Endothelial cell of umbilical vein (primary cell): ENCODE data around the gene SPTLC1. TPM values are rescaled to one million over a fixed set of nuclear protein-coding genes. Genes with fewer than 3 reads are reported as not detected.

ENCODE experiments used
- BruUV-seq: library from RNA; stranded (reverse); fragments of 400-500 nt; replicated peaks from 2 replicates; lab custom pipeline; 2021; lab: Mats Ljungman, UMichigan
- CTCF ChIA-PET: fragments of 300-600, 350-600 bp; sonication (Branson Sonifier 250); formaldehyde crosslinking; loops from one replicate; lab custom pipeline; 2021; ENCODE audit warnings: antibody characterized with exemption, inconsistent platforms; lab: Charles Lee
- POLR2A ChIA-PET: fragments of 300-600, 350-600 bp; sonication (Branson Sonifier 250); formaldehyde crosslinking; loops from one replicate; lab custom pipeline; 2021; ENCODE audit warnings: antibody characterized with exemption, inconsistent platforms; lab: Charles Lee
- DNase-seq: peaks from one replicate; pipeline ENCODE4 v3.0.0-alpha.2; 2011; ENCODE audit warnings: low read depth, low spot score
- FAIRE-seq: peaks from 2 replicates; lab custom pipeline; 2011; peaks lifted over from hg19 to GRCh38; lab: Jason Lieb, UNC
- H2AFZ ChIP-seq: 2 replicates; pipeline ENCODE4 v1.6.0; 2012; ENCODE audit warnings: low read depth, low read length, control low read depth, inconsistent platforms
- H3K27ac ChIP-seq: 2 replicates; pipeline ENCODE4 v1.5.1; 2011; ENCODE audit warnings: low read depth, mild to moderate bottlenecking, control low read depth, low read length, moderate library complexity; ENCODE audit not compliant: insufficient read depth
- H3K27me3 ChIP-seq, 2 experiments: 2 replicates each; pipeline versions ENCODE4 v1.6.0 to v1.6.1; 2011; ENCODE audit warnings: low read length in 2 of 2, mixed read lengths in 1 of 2; ENCODE audit not compliant: control insufficient read depth in 2 of 2, insufficient read depth in 2 of 2
- H3K36me3 ChIP-seq, 2 experiments: 2 replicates in 1 of 2; 3 replicates in 1 of 2; pipeline ENCODE4 v1.5.1; 2011; ENCODE audit warnings: low read length in 2 of 2, mild to moderate bottlenecking in 1 of 2, moderate library complexity in 1 of 2; ENCODE audit not compliant: control insufficient read depth in 2 of 2, insufficient read depth in 2 of 2; ENCODE audit errors: extremely low read depth in 1 of 2
- H3K4me1 ChIP-seq: 3 replicates; pipeline ENCODE4 v1.5.1; 2011; ENCODE audit warnings: mild to moderate bottlenecking, low read length; ENCODE audit not compliant: control insufficient read depth, insufficient read depth; ENCODE audit errors: extremely low read depth
- H3K4me2 ChIP-seq: 2 replicates; pipeline ENCODE4 v1.6.1; 2011; ENCODE audit warnings: low read length, control low read depth, mixed read lengths; ENCODE audit not compliant: insufficient read depth
- H3K4me3 ChIP-seq, 3 experiments: fragments of 200-600 bp in 1 of 3; sonication (generic), shearing (Covaris generic) in 1 of 3; replicated peaks in 1 of 3; 2 replicates each; pipeline ENCODE4 v1.5.1; 2011 to 2016; ENCODE audit warnings: control low read depth in 3 of 3, low read length in 3 of 3, mild to moderate bottlenecking in 2 of 3, inconsistent platforms in 1 of 3, low read depth in 1 of 3, moderate library complexity in 1 of 3; ENCODE audit not compliant: insufficient read depth in 1 of 3
- H3K79me2 ChIP-seq: 2 replicates; pipeline ENCODE4 v1.6.0; 2012; ENCODE audit warnings: low read length, inconsistent platforms; ENCODE audit not compliant: control insufficient read depth, insufficient read depth
- H3K9ac ChIP-seq: replicated peaks from 2 replicates; pipeline ENCODE3; 2011; ENCODE audit warnings: low read length, control low read depth; ENCODE audit not compliant: insufficient read depth; ENCODE audit errors: extremely low read depth
- H3K9me1 ChIP-seq: replicated peaks from 3 replicates; pipeline ENCODE4 v1.6.0; 2011; ENCODE audit warnings: mild to moderate bottlenecking, low read length; ENCODE audit not compliant: control insufficient read depth, insufficient read depth; ENCODE audit errors: extremely low read depth
- H3K9me3 ChIP-seq: replicated peaks from 2 replicates; pipeline ENCODE4 v1.5.1; 2012; ENCODE audit warnings: low read length, inconsistent platforms; ENCODE audit not compliant: control insufficient read depth, insufficient read depth
- H4K20me1 ChIP-seq: replicated peaks from 2 replicates; pipeline ENCODE3; 2011; ENCODE audit warnings: mild to moderate bottlenecking, low read length; ENCODE audit not compliant: control insufficient read depth, insufficient read depth; ENCODE audit errors: extremely low read depth
- CTCF ChIP-seq, 2 donors: IDR thresholded peaks; 1 replicate in 1 of 2; 2 replicates in 1 of 2; pipeline ENCODE4 v1.5.1; 2011; ENCODE audit warnings: low read length in 2 of 2, mild to moderate bottlenecking in 2 of 2, moderate library complexity in 2 of 2, control low read depth in 1 of 2, inconsistent platforms in 1 of 2, low read depth in 1 of 2; ENCODE audit not compliant: insufficient read depth in 1 of 2; ENCODE audit errors: extremely low read depth in 1 of 2
- EZH2 ChIP-seq: IDR thresholded peaks from 2 replicates; pipeline ENCODE4 v1.6.1; 2012; ENCODE audit warnings: borderline replicate concordance, low read depth, mild to moderate bottlenecking, moderate library complexity, low read length, inconsistent platforms; ENCODE audit not compliant: severe bottlenecking
- GATA2 ChIP-seq: IDR thresholded peaks from 2 replicates; pipeline ENCODE4 v1.7.0; 2011; ENCODE audit warnings: low read depth, mild to moderate bottlenecking, moderate library complexity, mixed read lengths, low read length; ENCODE audit not compliant: insufficient read length, insufficient read depth
- JUN ChIP-seq: IDR thresholded peaks from 2 replicates; pipeline ENCODE4 v1.6.1; 2011; ENCODE audit warnings: borderline replicate concordance, low read depth; ENCODE audit not compliant: insufficient read length, insufficient read depth
- MYC ChIP-seq: IDR thresholded peaks from one replicate; pipeline ENCODE4 v1.6.1; 2011; ENCODE audit warnings: mild to moderate bottlenecking, low read depth, low read length
- POLR2A ChIP-seq: IDR thresholded peaks from 2 replicates; pipeline ENCODE4 v1.6.1; 2012; ENCODE audit warnings: low read depth, mild to moderate bottlenecking, control low read depth, low read length
- POLR2AphosphoS5 ChIP-seq: IDR thresholded peaks from 2 replicates; pipeline ENCODE4 v1.6.1; 2012; ENCODE audit warnings: low read depth, mild to moderate bottlenecking, control low read depth, low read length, moderate library complexity; ENCODE audit not compliant: insufficient read depth
- dilution Hi-C: fragments of 300-500 bp; cut with MboI; formaldehyde crosslinking; loops from one replicate; pipeline ENCODE4 v1.15.0; 2019; ENCODE audit warnings: low sequenced_read_pairs; ENCODE audit not compliant: extremely low pct_ligation_motif_present
- intact Hi-C: fragments of 100-400 bp; cut with micrococcal nuclease; formaldehyde crosslinking; loops from one replicate; pipeline ENCODE4 v1.10.0; 2022
- polyA plus RNA-seq, 4 experiments: library from polyadenylated mRNA; depleted of rRNA in 3 of 4; stranded (reverse) in 3 of 4; unstranded in 1 of 4; fragments of >200 nt; gene quantifications; 2 replicates each; pipeline versions ENCODE4 v1.2.1 to v1.2.3, GENCODE V29; 2011 to 2012; ENCODE audit warnings: missing spikeins in 1 of 4
- total RNA-seq: library from RNA; stranded (reverse); gene quantifications from 2 replicates; pipeline ENCODE4 v1.2.3, GENCODE V29; 2021

SPTLC1 gene
- total and polyA plus RNA-seq, 2 donors (not counting 3 experiments of a cell fraction or from before 2014, with no cell fraction given): 35.9 to 68.5 TPM

GRCh38 chr9:92141144-92142129 lies 26.2 kb upstream of the SPTLC1 start:
- Histone ChIP-seq H3K36me3 (no peaks in the 10 kb centered on the region), H3K4me2 (peak overlapping the region; percentile 63), H3K4me1 (peaks cover 10% of the 10 kb centered on the region), H3K27me3 (no peaks in the 10 kb centered on the region), H4K20me1 (no peaks in the 10 kb centered on the region), H3K79me2 (no peaks in the 10 kb centered on the region), H3K9me3 (no peaks in the 10 kb centered on the region), H3K9me1 (no peaks in the 10 kb centered on the region), H3K4me3 (peak overlapping the region; percentile 30 to 41 (median 36)), H2AFZ (peak overlapping the region; percentile 70), H3K9ac (peak overlapping the region; percentile 27), H3K27ac (no peak overlapping the region)
- FAIRE-seq (peak; percentile 89), DNase-seq (peak; percentile 40)
- POLR2A ChIA-PET: no interaction called here
- BruUV-seq: no TSS peak
- dilution Hi-C loops (no loop called here), intact Hi-C loops (loop anchor here (5.0 kb wide), 1 partner anchor 66 kb away; no protein-coding TSS in a partner anchor)
- CTCF ChIA-PET: interaction anchor here (0.9 to 9.0 kb wide), 24 partner anchors 9 to 493 kb away, joined by 3 to 239 read pairs (median 14); no protein-coding TSS in a partner anchor
- TF ChIP-seq POLR2A: no peak
- TF ChIP-seq EZH2: no peak
- no peak for TF ChIP-seq GATA2
- TF ChIP-seq MYC: no peak
- TF ChIP-seq JUN: no peak
- no peak for TF ChIP-seq CTCF (IDR thresholded peaks at IDR 0.05; ENCODE audit: extremely low read depth in 1 of 2, insufficient read depth in 1 of 2, low read depth in 1 of 2, low read length in 2 of 2)
- no peak for TF ChIP-seq POLR2AphosphoS5
